HG03342 (cell line): ENCODE measurements around the gene ASF1B.
"Not testable (repeated sequence)": the region's sequence is repeated elsewhere in the genome, so short reads cannot be mapped to it uniquely, and the experiment has no call there.

Source experiments
- ATAC-seq: cut with Tn5 transposase; IDR thresholded peaks from one replicate; pipeline ENCODE4 v1.9.1; 2021; ENCODE audit warnings: mild to moderate bottlenecking, moderate library complexity; ENCODE audit not compliant: unreplicated experiment

ASF1B gene

GRCh38 chr19:14136509-14137281, at the start of gene ASF1B:
Gene ASF1B (minus strand): TSS chr19:14136589. CDS start chr19:14136456, 133 bp downstream.
- peak; percentile 77 for ATAC-seq

- ATAC-seq = not testable (repeated sequence)
Observed at GRCh38 chr19:14185691-14186090, 49.3 kb upstream of the ASF1B start.

GRCh38 chr19:14185158-14185557, 48.8 kb upstream of the ASF1B start:
- ATAC-seq = no peak

GRCh38 chr19:14183741-14184350, 47.5 kb upstream of the ASF1B start:
- ATAC-seq = no peak

- ATAC-seq = no peak
Observed at GRCh38 chr19:14182476-14182875, 46.1 kb upstream of the ASF1B start.

GRCh38 chr19:14181906-14182305, 45.5 kb upstream of the ASF1B start:
- ATAC-seq = no peak

GRCh38 chr19:14181199-14181598, 44.8 kb upstream of the ASF1B start:
- not testable (repeated sequence) for ATAC-seq

- no peak for ATAC-seq
Observed at GRCh38 chr19:14177496-14178074, 41.2 kb upstream of the ASF1B start.

GRCh38 chr19:14175351-14175792, 39.0 kb upstream of the ASF1B start:
- no peak for ATAC-seq

GRCh38 chr19:14174883-14175282, 38.5 kb upstream of the ASF1B start:
- ATAC-seq = no peak

- no peak for ATAC-seq
Observed at GRCh38 chr19:14168993-14169392, 32.6 kb upstream of the ASF1B start.

GRCh38 chr19:14168259-14168972, 32.0 kb upstream of the ASF1B start:
- no peak for ATAC-seq

- no peak for ATAC-seq
Observed at GRCh38 chr19:14167576-14168138, 31.3 kb upstream of the ASF1B start.

- no peak for ATAC-seq
Observed at GRCh38 chr19:14166999-14167575, 30.7 kb upstream of the ASF1B start.

GRCh38 chr19:14165990-14166830, 29.8 kb upstream of the ASF1B start:
- no peak for ATAC-seq

GRCh38 chr19:14164724-14165493, 28.5 kb upstream of the ASF1B start:
- no peak for ATAC-seq

GRCh38 chr19:14164082-14164481, 27.7 kb upstream of the ASF1B start:
- no peak for ATAC-seq

- ATAC-seq = no peak
Observed at GRCh38 chr19:14162871-14163297, 26.5 kb upstream of the ASF1B start.

- ATAC-seq = no peak
Observed at GRCh38 chr19:14161305-14161704, 24.9 kb upstream of the ASF1B start.
